Kidney (tissue), 14 donors: Measurements from ENCODE around the gene FBN1. TPM values are rescaled to one million over a fixed set of nuclear protein-coding genes. Genes with fewer than 3 reads are reported as not detected.

Experiments used
- DNase-seq, 5 donors: peaks; one replicate each; pipeline ENCODE4 v3.0.0-alpha.2; 2013 to 2020
- FAIRE-seq: peaks from 2 replicates; lab custom pipeline; 2012; peaks lifted over from hg19 to GRCh38; lab: Jason Lieb, UNC
- H3K27ac ChIP-seq, 2 donors: one replicate each; pipeline ENCODE4 v1.7.0; 2013; ENCODE audit warnings: low read depth in 2 of 2, low read length in 2 of 2, inconsistent platforms in 1 of 2
- H3K27me3 ChIP-seq: one replicate; pipeline ENCODE4 v1.7.1; 2013; ENCODE audit warnings: low read length, inconsistent platforms; ENCODE audit not compliant: control insufficient read depth, insufficient read depth
- H3K36me3 ChIP-seq, 3 donors: one replicate each; pipeline versions ENCODE4 v1.7.0 to v1.7.1; 2013; ENCODE audit warnings: low read length in 3 of 3, control low read depth in 1 of 3, inconsistent platforms in 1 of 3; ENCODE audit not compliant: insufficient read depth in 3 of 3, control insufficient read depth in 2 of 3
- H3K4me1 ChIP-seq, 3 donors: one replicate each; pipeline versions ENCODE4 v1.7.0 to v1.7.1; 2013; ENCODE audit warnings: low read length in 3 of 3, inconsistent platforms in 1 of 3, low read depth in 1 of 3; ENCODE audit not compliant: control insufficient read depth in 2 of 3, insufficient read depth in 2 of 3
- H3K4me3 ChIP-seq, 3 donors: one replicate each; pipeline versions ENCODE4 v1.7.0 to v1.8.1; 2013; ENCODE audit warnings: low read length in 3 of 3, control low read depth in 1 of 3, inconsistent platforms in 1 of 3
- H3K9ac ChIP-seq, 3 donors: one replicate each; pipeline versions ENCODE4 v1.7.0 to v1.7.1; 2013; ENCODE audit warnings: low read length in 3 of 3, control low read depth in 1 of 3, inconsistent platforms in 1 of 3
- H3K9me3 ChIP-seq, 3 donors: one replicate each; pipeline versions ENCODE4 v1.7.0 to v1.7.1; 2013; ENCODE audit warnings: low read length in 3 of 3, control low read depth in 1 of 3, inconsistent platforms in 1 of 3; ENCODE audit not compliant: control insufficient read depth in 2 of 3, insufficient read depth in 1 of 3
- CTCF ChIP-seq: IDR thresholded peaks from 3 replicates; pipeline ENCODE4 v1.5.1; 2012; ENCODE audit warnings: mild to moderate bottlenecking, moderate library complexity, borderline replicate concordance; ENCODE audit not compliant: insufficient read depth; ENCODE audit errors: extremely low read depth
- intact Hi-C: fragments of 100-400 bp; cut with DNase I; formaldehyde crosslinking; loops from one replicate; pipeline ENCODE4 v1.11.1; 2022
- polyA plus RNA-seq: library from polyadenylated mRNA; stranded (reverse); fragments of 350-450 nt; fragmentation: Illumina TruSeq; extraction: RNeasy Lipid Tissue Mini Kit (QIAGEN cat#74804); gene quantifications from one replicate; pipeline ENCODE4 v1.2.3, GENCODE V29; 2014; ENCODE audit warnings: low read depth, low replicate concordance; ENCODE audit not compliant: insufficient read depth
- total RNA-seq: library from RNA; stranded (reverse); fragmentation: NEBNext Ultra II Directional; extraction: Animal tissue kit (Norgen Biotek cat#: 25700); gene quantifications from one replicate; pipeline ENCODE4 v1.2.1, GENCODE V29; 2021
- donor health status: control.
- donor health status: control.
- donor health status: control.
- donor health status: control.
- donor health status: control.
- donor health status: DM: yes; HTN: yes; CAD: no.
- donor health status: Normal renal cell carcinoma (clear cell type).

The FBN1 gene
- total and polyA plus RNA-seq, 2 donors from 2014 or later, result 2.4 to 30.8 TPM

- Histone ChIP-seq H3K27ac (no peak overlapping the region), H3K27me3 (no peaks in the 10 kb centered on the region), H3K9ac (no peak overlapping the region), H3K4me3 (no peak overlapping the region), H3K9me3 (no peaks in the 10 kb centered on the region), H3K36me3 (peaks cover 0 to 5% (median 0%) of the 10 kb centered on the region in 3 donors), H3K4me1 (no peaks in the 10 kb centered on the region)
- no peak for FAIRE-seq
- no peak for TF ChIP-seq CTCF
- no peak for DNase-seq
- intact Hi-C loops, result no loop called here
Measured at GRCh38 chr15:48609486-48609885, 36.0 kb downstream of the FBN1 start.

- intact Hi-C loops, result no loop called here
Measured at GRCh38 chr15:48607846-48608245, 37.7 kb downstream of the FBN1 start.

GRCh38 chr15:48604567-48604966, 40.9 kb downstream of the FBN1 start:
- TF ChIP-seq CTCF, result no peak
- intact Hi-C loops, result no loop called here
- Histone ChIP-seq H3K27me3 (no peaks in the 10 kb centered on the region), H3K36me3 (peaks cover 0 to 7% (median 0%) of the 10 kb centered on the region in 3 donors), H3K4me1 (peaks cover 0 to 3% (median 2%) of the 10 kb centered on the region in 3 donors), H3K4me3 (no peak overlapping the region), H3K9ac (no peak overlapping the region), H3K9me3 (no peaks in the 10 kb centered on the region), H3K27ac (no peak overlapping the region)
- DNase-seq (no peak), FAIRE-seq (no peak)

More at GRCh38 chr15:48607846-48608245, 37.7 kb downstream of the FBN1 start:
- Histone ChIP-seq H3K36me3 (peaks cover 0 to 5% (median 0%) of the 10 kb centered on the region in 3 donors), H3K27ac (no peak overlapping the region), H3K4me3 (no peak overlapping the region), H3K9ac (no peak overlapping the region), H3K27me3 (no peaks in the 10 kb centered on the region), H3K4me1 (peaks cover 0 to 2% (median 0%) of the 10 kb centered on the region in 3 donors), H3K9me3 (no peaks in the 10 kb centered on the region)
- DNase-seq (no peak), FAIRE-seq (no peak)
- TF ChIP-seq CTCF, result no peak

GRCh38 chr15:48603922-48604321, 41.6 kb downstream of the FBN1 start:
- no peak overlapping the region for H3K9ac ChIP-seq
- DNase-seq (no peak), FAIRE-seq (no peak)
- H3K27ac ChIP-seq, result no peak overlapping the region
- H3K36me3 ChIP-seq, result peaks cover 0 to 10% (median 0%) of the 10 kb centered on the region in 3 donors
- no peaks in the 10 kb centered on the region for H3K27me3 ChIP-seq
- no peak overlapping the region for H3K4me3 ChIP-seq
- no peaks in the 10 kb centered on the region for H3K9me3 ChIP-seq
- TF ChIP-seq CTCF, result no peak
- intact Hi-C loops, result no loop called here
- H3K4me1 ChIP-seq, result peaks cover 0 to 3% (median 2%) of the 10 kb centered on the region in 3 donors
